Lung (tissue), 12 donors: ENCODE data around the gene MLLT3. TPM values are rescaled to one million over a fixed set of nuclear protein-coding genes. Genes with fewer than 3 reads are reported as not detected.

Source experiments
- ATAC-seq: fragments of 200-7000 bp; cut with Tn5 transposase; one replicate; pipeline ENCODE4 v1.9.1; 2020; ENCODE audit warnings: moderate number of reproducible peaks; ENCODE audit not compliant: insufficient read depth, low FRiP score
- DNase-seq, 3 donors: peaks; one replicate each; pipeline ENCODE4 v3.0.0-alpha.2; 2013 to 2017
- H3K27ac ChIP-seq, 2 donors: one replicate each; pipeline ENCODE4 v1.5.1; 2013; ENCODE audit warnings: mild to moderate bottlenecking in 2 of 2, moderate library complexity in 2 of 2, control low read depth in 1 of 2, inconsistent platforms in 1 of 2, low read depth in 1 of 2, low read length in 1 of 2
- H3K27me3 ChIP-seq, 3 donors: one replicate each; pipeline ENCODE4 v1.5.1; 2013; ENCODE audit warnings: low read length in 2 of 3; ENCODE audit not compliant: control insufficient read depth in 3 of 3, insufficient read depth in 3 of 3
- H3K36me3 ChIP-seq, 4 donors: one replicate each; pipeline ENCODE4 v1.5.1; 2013; ENCODE audit warnings: low read length in 4 of 4, mild to moderate bottlenecking in 1 of 4, moderate library complexity in 1 of 4; ENCODE audit not compliant: control insufficient read depth in 4 of 4, insufficient read depth in 4 of 4
- H3K4me1 ChIP-seq, 5 donors: one replicate each; pipeline ENCODE4 v1.5.1; 2013; ENCODE audit warnings: low read length in 5 of 5, mild to moderate bottlenecking in 2 of 5, moderate library complexity in 1 of 5; ENCODE audit not compliant: control insufficient read depth in 5 of 5, insufficient read depth in 5 of 5
- H3K4me3 ChIP-seq: one replicate; pipeline ENCODE4 v1.5.1; 2013; ENCODE audit warnings: mild to moderate bottlenecking, control low read depth, moderate library complexity
- H3K9ac ChIP-seq, 2 donors: one replicate each; pipeline ENCODE4 v1.5.1; 2013; ENCODE audit warnings: low read length in 2 of 2, control low read depth in 1 of 2; ENCODE audit not compliant: insufficient read depth in 1 of 2
- H3K9me3 ChIP-seq, 4 donors: one replicate each; pipeline ENCODE4 v1.5.1; 2013; ENCODE audit warnings: low read length in 3 of 4, mild to moderate bottlenecking in 1 of 4, moderate library complexity in 1 of 4; ENCODE audit not compliant: control insufficient read depth in 4 of 4, insufficient read depth in 3 of 4
- CTCF ChIP-seq: IDR thresholded peaks from 2 replicates; pipeline ENCODE4 v1.5.1; 2012; ENCODE audit warnings: mild to moderate bottlenecking; ENCODE audit errors: control extremely low read depth, extremely low read depth
- WGBS, 2 donors: extraction: QIAGEN DNeasy Blood & Tissue Kit; methylation state at CpG; one replicate each; pipeline ENCODE4 v1.1.7; 2013; 5-methylcytosine and 5-hydroxymethylcytosine counted together
- polyA plus RNA-seq, 2 donors: library from polyadenylated mRNA; stranded (reverse); fragments of 200-250 nt; gene quantifications; one replicate each; pipeline ENCODE4 v1.2.1, GENCODE V29; 2013
- total RNA-seq, 2 donors: library from RNA; depleted of rRNA in 1 of 2; stranded (reverse); fragments of >200 nt in 1 of 2; gene quantifications; one replicate each; pipeline ENCODE4 v1.2.1, GENCODE V29; 2014 to 2021
- donor health status: control.
- donor health status: control.
- donor health status: Bipolar disorder and iron deficiency.
- donor health status: healthy.
- donor health status: DM: yes; HTN: yes; CAD: no.

The MLLT3 gene
- total and polyA plus RNA-seq, 4 donors: 7.1 to 43.1 (median 13.7) TPM

DNA sequence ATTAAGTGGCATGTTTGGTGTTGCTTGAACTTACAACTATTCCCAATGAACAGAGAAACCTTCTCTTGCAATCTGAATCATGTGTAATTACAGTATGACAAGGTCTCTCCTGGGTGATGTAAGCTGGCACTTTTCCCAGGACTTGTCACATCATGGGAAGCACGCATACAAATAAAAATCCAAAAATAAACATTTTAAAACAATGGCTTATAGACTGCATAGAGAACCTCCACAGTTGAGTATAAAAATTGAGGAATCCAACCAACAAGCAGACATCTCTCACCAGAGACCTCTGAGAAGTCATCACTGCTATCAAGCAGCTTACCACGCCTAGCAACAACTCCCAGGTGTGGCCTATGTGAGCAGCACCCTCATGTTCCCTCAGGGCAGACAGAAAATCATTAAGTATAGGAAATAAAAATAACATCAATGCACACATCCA is 3.9 kb downstream of the MLLT3 start:
- Histone ChIP-seq H3K9ac (no peak overlapping the region), H3K27me3 (no peaks in the 10 kb centered on the region), H3K36me3 (no peaks in the 10 kb centered on the region), H3K9me3 (no peaks in the 10 kb centered on the region), H3K4me3 (no peak overlapping the region), H3K4me1 (peaks cover 2 to 37% (median 6%) of the 10 kb centered on the region in 5 donors), H3K27ac (no peak overlapping the region)
- DNase-seq (peak in 2 of 3 donors; percentile 49 to 68), ATAC-seq (no peak)
- no peak for TF ChIP-seq CTCF
- WGBS, 2 donors: 53 to 73% methylated on average over 2 of the region's 2 CpGs

- Histone ChIP-seq H3K27ac (no peak overlapping the region), H3K9ac (no peak overlapping the region), H3K9me3 (no peaks in the 10 kb centered on the region), H3K4me1 (peaks cover 2 to 44% (median 7%) of the 10 kb centered on the region in 5 donors), H3K36me3 (no peaks in the 10 kb centered on the region), H3K27me3 (no peaks in the 10 kb centered on the region), H3K4me3 (no peak overlapping the region)
- DNase-seq (no peak), ATAC-seq (no peak)
- TF ChIP-seq CTCF: no peak
- WGBS, 2 donors: 83 to 93% methylated on average over 2 of the region's 2 CpGs
Observed at GRCh38 chr9:20616808-20617207, 5.5 kb downstream of the MLLT3 start.

- no peaks in the 10 kb centered on the region for H3K36me3 ChIP-seq
- no peak overlapping the region for H3K27ac ChIP-seq
- DNase-seq: no peak
- ATAC-seq: no peak
- H3K9me3 ChIP-seq: no peaks in the 10 kb centered on the region
- no peak for TF ChIP-seq CTCF
- H3K9ac ChIP-seq: no peak overlapping the region
- H3K4me3 ChIP-seq: no peak overlapping the region
- peaks cover 2 to 42% (median 11%) of the 10 kb centered on the region in 5 donors for H3K4me1 ChIP-seq
- WGBS, 2 donors: 96 to 100% methylated on average over 2 of the region's 2 CpGs
- H3K27me3 ChIP-seq: no peaks in the 10 kb centered on the region
Observed at GRCh38 chr9:20614602-20615216, 7.6 kb downstream of the MLLT3 start.
